K562 (cell line): ENCODE measurements around the gene ZSWIM3. TPM values are rescaled to one million over a fixed set of nuclear protein-coding genes. Genes with fewer than 3 reads are reported as not detected.

Experiments used
- ATAC-seq: fragments of 200-7000 bp; cut with Tn5 transposase; 3 replicates; pipeline ENCODE4 v1.9.1; 2020; ENCODE audit warnings: moderate library complexity
- BruUV-seq: library from RNA; stranded (reverse); fragments of 400-500 nt; replicated peaks from 2 replicates; lab custom pipeline; 2021; lab: Mats Ljungman, UMichigan
- CTCF ChIA-PET: fragments of 300-600 bp; formaldehyde crosslinking; extraction: SDS; loops from one replicate; lab custom pipeline; 2021; ENCODE audit warnings: low intra/inter-chr PET ratio; lab: Yijun Ruan, JAX
- POLR2A ChIA-PET: fragments of 300-600, 350-650 bp; sonication (Branson Sonifier 250); formaldehyde crosslinking; extraction: SDS; loops from one replicate; lab custom pipeline; 2021; ENCODE audit warnings: antibody characterized with exemption, inconsistent platforms; lab: Yijun Ruan, JAX
- DNase-seq, 4 experiments: peaks; one replicate each; pipeline versions ENCODE4 v3.0.0 to v3.0.0-alpha.2; 2011 to 2018; ENCODE audit warnings: low spot score in 3 of 4, mixed read lengths in 3 of 4; ENCODE audit errors: extremely low read depth in 1 of 4
- FAIRE-seq: peaks from 2 replicates; lab custom pipeline; 2011; peaks lifted over from hg19 to GRCh38; lab: Jason Lieb, UNC
- H2AFZ ChIP-seq: 2 replicates; pipeline ENCODE4 v1.6.0; 2011; ENCODE audit warnings: low read depth, low read length, control low read depth, inconsistent platforms
- H3K27ac ChIP-seq: fragments of 200-600 bp; 3 replicates; pipeline ENCODE4 v1.8.0; 2011; ENCODE audit warnings: low read depth, mild to moderate bottlenecking, control low read depth, inconsistent platforms, low read length, moderate library complexity, mixed read lengths; ENCODE audit errors: extremely low read depth
- H3K27me3 ChIP-seq, 2 experiments: fragments of 300-600 bp in 1 of 2; 2 replicates in 1 of 2; 3 replicates in 1 of 2; pipeline versions ENCODE4 v1.6.0 to v1.8.0; 2011; ENCODE audit warnings: inconsistent platforms in 2 of 2, low read length in 2 of 2, mild to moderate bottlenecking in 1 of 2, mixed read lengths in 1 of 2, moderate library complexity in 1 of 2; ENCODE audit not compliant: control insufficient read depth in 2 of 2, insufficient read depth in 2 of 2
- H3K36me3 ChIP-seq: fragments of 300-600 bp; 3 replicates; pipeline ENCODE4 v1.8.0; 2011; ENCODE audit warnings: mild to moderate bottlenecking, low read length, inconsistent platforms; ENCODE audit not compliant: control insufficient read depth, insufficient read depth
- H3K4me1 ChIP-seq, 2 experiments: fragments of 200-600 bp in 1 of 2; replicated peaks in 1 of 2; 2 replicates in 1 of 2; 3 replicates in 1 of 2; pipeline versions ENCODE4 v1.5.1 to v1.8.0; 2011; ENCODE audit warnings: inconsistent platforms in 2 of 2, low read length in 2 of 2, mild to moderate bottlenecking in 1 of 2, mixed read lengths in 1 of 2, moderate library complexity in 1 of 2; ENCODE audit not compliant: control insufficient read depth in 2 of 2, insufficient read depth in 2 of 2
- H3K4me2 ChIP-seq: 2 replicates; pipeline ENCODE4 v1.6.1; 2011; ENCODE audit warnings: low read length, control low read depth, inconsistent platforms, mixed read lengths; ENCODE audit not compliant: insufficient read depth
- H3K4me3 ChIP-seq: fragments of 200-600 bp; sonication (generic), shearing (Covaris generic); 2 replicates; pipeline ENCODE4 v1.5.1; 2016; ENCODE audit warnings: control low read depth, inconsistent platforms
- H3K79me2 ChIP-seq: fragments of 200-600 bp; 3 replicates; pipeline ENCODE4 v1.8.0; 2011; ENCODE audit warnings: low read length, inconsistent platforms; ENCODE audit not compliant: control insufficient read depth, insufficient read depth
- H3K9ac ChIP-seq, 2 experiments: 2 replicates each; pipeline versions ENCODE4 v1.6.0 to v1.6.1; 2011; ENCODE audit warnings: low read depth in 2 of 2, low read length in 2 of 2, control low read depth in 1 of 2, inconsistent platforms in 1 of 2, mild to moderate bottlenecking in 1 of 2, mixed read lengths in 1 of 2; ENCODE audit not compliant: insufficient read depth in 1 of 2
- H3K9me1 ChIP-seq: one replicate; pipeline ENCODE4 v1.6.0; 2011; ENCODE audit warnings: inconsistent platforms, mild to moderate bottlenecking, low read length, moderate library complexity; ENCODE audit not compliant: control insufficient read depth, insufficient read depth
- H3K9me3 ChIP-seq: replicated peaks from 2 replicates; pipeline ENCODE4 v1.5.1; 2011; ENCODE audit warnings: low read depth, low read length, inconsistent platforms; ENCODE audit not compliant: control insufficient read depth, insufficient read depth
- H4K20me1 ChIP-seq: replicated peaks from 2 replicates; pipeline ENCODE4 v1.6.1; 2011; ENCODE audit warnings: low read length, inconsistent platforms, mixed read lengths; ENCODE audit not compliant: control insufficient read depth, insufficient read depth
- BRF2 ChIP-seq: IDR thresholded peaks from 3 replicates; pipeline ENCODE4 v1.6.1; 2011; ENCODE audit warnings: borderline replicate concordance, mild to moderate bottlenecking; ENCODE audit not compliant: insufficient read length, insufficient read depth
- HES1 ChIP-seq: fragments of 450-650 bp; IDR thresholded peaks from 2 replicates; pipeline ENCODE4 v1.6.1; 2016; ENCODE audit warnings: low read depth, mild to moderate bottlenecking, moderate library complexity
- HINFP ChIP-seq: fragments of 450-650 bp; conservative IDR thresholded peaks from 2 replicates; pipeline ENCODE4 v1.6.1; 2016; ENCODE audit warnings: missing genetic modification characterization, low read depth, mild to moderate bottlenecking, control low read depth, missing compliant biosample characterization
- ID3 ChIP-seq, 2 experiments: fragments of 250-450 bp in 1 of 2; fragments of 450-650 bp in 1 of 2; sonication (Bioruptor Pico) in 1 of 2; IDR thresholded peaks; 2 replicates each; pipeline versions ENCODE4 v1.6.1 to v1.8.0; 2016 to 2021; ENCODE audit warnings: mild to moderate bottlenecking in 2 of 2, moderate library complexity in 2 of 2, missing compliant biosample characterization in 1 of 2, missing genetic modification characterization in 1 of 2
- MAFK ChIP-seq: IDR thresholded peaks from 2 replicates; pipeline ENCODE4 v1.6.1; 2011; ENCODE audit warnings: low read length, improper control_type of control experiment
- MEF2D ChIP-seq: conservative IDR thresholded peaks from 2 replicates; pipeline ENCODE4 v1.6.1; 2016; ENCODE audit warnings: low read depth, missing genetic modification characterization, missing compliant biosample characterization
- MLX ChIP-seq, 2 experiments: fragments of 450-650 bp in 1 of 2; sonication (generic) in 1 of 2; formaldehyde crosslinking; conservative IDR thresholded peaks; 2 replicates each; pipeline versions ENCODE4 v1.4.0 to v1.8.1; 2020 to 2022; ENCODE audit warnings: mild to moderate bottlenecking in 1 of 2, missing genetic modification reagents in 1 of 2
- MXI1 ChIP-seq: IDR thresholded peaks from 2 replicates; pipeline ENCODE4 v1.6.1; 2011; ENCODE audit warnings: low read depth, mild to moderate bottlenecking, improper control_type of control experiment, low read length
- NR2C2 ChIP-seq, 2 experiments: fragments of 200-800 bp in 1 of 2; sonication (Bioruptor generic) in 1 of 2; sonication (generic) in 1 of 2; formaldehyde crosslinking in 1 of 2; IDR thresholded peaks; 2 replicates each; pipeline versions ENCODE4 v1.6.1 to v1.8.0; 2016 to 2022; ENCODE audit warnings: mild to moderate bottlenecking in 1 of 2, missing compliant biosample characterization in 1 of 2, missing genetic modification characterization in 1 of 2, missing genetic modification reagents in 1 of 2
- NRF1 ChIP-seq, 2 experiments: fragments of 450-650 bp; IDR thresholded peaks in 1 of 2; conservative IDR thresholded peaks in 1 of 2; 2 replicates each; pipeline ENCODE4 v1.6.1; 2014; ENCODE audit warnings: mild to moderate bottlenecking in 2 of 2
- SAFB ChIP-seq: fragments of 200-400 bp; formaldehyde crosslinking; IDR thresholded peaks from 2 replicates; pipeline ENCODE4 v1.6.1; 2017; ENCODE audit warnings: low read depth, low read length, borderline replicate concordance
- TCF3 ChIP-seq: sonication (generic); formaldehyde crosslinking; IDR thresholded peaks from 2 replicates; pipeline ENCODE4 v1.4.0; 2020; ENCODE audit warnings: mild to moderate bottlenecking, missing genetic modification reagents
- WGBS: fragments of 100-300 bp; shearing (Covaris generic); methylation state at CpG from one replicate; pipeline ENCODE4 v1.1.6; 2016; ENCODE audit warnings: low coverage, mixed read lengths; ENCODE audit not compliant: insufficient coverage; ENCODE audit errors: missing lambda C conversion rate; 5-methylcytosine and 5-hydroxymethylcytosine counted together
- in situ Hi-C: fragments of 300-500 bp; cut with MboI; formaldehyde crosslinking; loops from 4 replicates; pipeline ENCODE4 v1.15.0; 2018; ENCODE audit warnings: inconsistent platforms, mixed read lengths
- intact Hi-C: fragments of 100-400 bp; cut with micrococcal nuclease; formaldehyde crosslinking; loops from 2 replicates; pipeline ENCODE4 v1.14.2; 2022
- polyA plus RNA-seq, 8 experiments: library from polyadenylated mRNA; depleted of rRNA in 4 of 8; stranded (reverse) in 5 of 8; unstranded in 3 of 8; fragments of >200 nt; fragmentation: Nextera tagmentation in 2 of 8; fragmentation: Illumina TruSeq in 1 of 8; extraction: Ambion mirVana in 2 of 8; extraction: Trizol in 1 of 8; gene quantifications; 2 replicates each; pipeline versions ENCODE4 v1.2.1 to v1.2.3, GENCODE V29; 2011 to 2014; ENCODE audit warnings: inconsistent platforms in 1 of 8, missing spikeins in 1 of 8
- total RNA-seq, 7 experiments: library from RNA; depleted of rRNA in 6 of 7; stranded (reverse); fragments of >200 nt in 6 of 7; fragmentation: Illumina TruSeq in 2 of 7; extraction: Trizol in 2 of 7; gene quantifications; 2 replicates each; pipeline versions ENCODE4 v1.2.1 to v1.2.3, GENCODE V29; 2011 to 2021; ENCODE audit warnings: low replicate concordance in 1 of 7

Gene ZSWIM3
- total and polyA plus RNA-seq, 9 of the 15 experiments (the other 6 are each of a cell fraction or from before 2014, with no cell fraction given), result 1.7 to 4.3 (median 2.9) TPM

GRCh38 chr20:45810191-45810970 is 47.0 kb upstream of the ZSWIM3 start:
- Histone ChIP-seq H3K4me1 (peaks cover 10 to 23% of the 10 kb centered on the region in 2 experiments), H3K4me2 (peak overlapping the region; percentile 31; the same call in 1 of the 2 replicates), H3K36me3 (peaks cover 47% of the 10 kb centered on the region; the same call in 2 of the 3 replicates), H2AFZ (peak overlapping the region; percentile 20; the same call in 1 of the 2 replicates), H3K4me3 (no peak overlapping the region), H3K27ac (peak overlapping the region; percentile 44), H4K20me1 (no peaks in the 10 kb centered on the region), H3K27me3 (no peaks in the 10 kb centered on the region), H3K9me3 (peaks cover 11% of the 10 kb centered on the region; the same call in 1 of the 2 replicates), H3K79me2 (no peaks in the 10 kb centered on the region), H3K9me1 (no peaks in the 10 kb centered on the region), H3K9ac (no peak overlapping the region)
- in situ Hi-C loops, result no loop called here
- BruUV-seq, result no TSS peak
- ATAC-seq (peak; percentile 77), DNase-seq (peak in 2 of 4 experiments; percentile 50 to 60), FAIRE-seq (peak; percentile 72)
- POLR2A ChIA-PET, result interaction anchor here (1.1 kb wide), 1 partner anchor 10 kb away, joined by 3 read pairs; no protein-coding TSS in a partner anchor
- intact Hi-C loops, result no loop called here
- CTCF ChIA-PET, result no interaction called here
- WGBS, result 72% methylated on average over 6 of the region's 8 CpGs
- TF ChIP-seq SAFB (no peak), MLX (CRISPR knock-in tag; conservative IDR thresholded peaks at IDR 0.05) (no peak), MXI1 (no peak), BRF2 (no peak), MEF2D (tag) (no peak), MAFK (peak; percentile 15; the same call in 1 of the 2 replicates), HES1 (no peak), NRF1 (conservative IDR thresholded peaks at IDR 0.05 in 1 of 2, IDR thresholded peaks at IDR 0.05 in 1 of 2) (no peak), NR2C2 (CRISPR knock-in tag; IDR thresholded peaks at IDR 0.05) (no peak), NR2C2 (tag; IDR thresholded peaks at IDR 0.05) (0 out of 2 replicates have a peak, but pooled peaks have one; percentile 28), TCF3 (CRISPR knock-in tag) (peak; percentile 72), HINFP (tag) (no peak), ID3 (CRISPR knock-in tag; IDR thresholded peaks at IDR 0.05) (no peak), ID3 (tag; IDR thresholded peaks at IDR 0.05) (peak; percentile 33; the same call in 1 of the 2 replicates)
